Tibial nerve (tissue), 4 donors: ENCODE measurements around the gene HECTD1. TPM values are rescaled to one million over a fixed set of nuclear protein-coding genes. Genes with fewer than 3 reads are reported as not detected.
"Not testable (repeated sequence)": the region's sequence is repeated elsewhere in the genome, so short reads cannot be mapped to it uniquely, and the experiment has no call there.

Source experiments
- DNase-seq, 2 donors: peaks; one replicate each; pipeline ENCODE4 v3.0.0-alpha.2; 2019; ENCODE audit warnings: low spot score in 2 of 2
- H3K27ac ChIP-seq, 4 donors: fragments of 200-600 bp; sonication (generic) in 3 of 4; one replicate each; pipeline ENCODE4 v1.5.1; 2017 to 2019; ENCODE audit warnings: mild to moderate bottlenecking in 1 of 4
- H3K27me3 ChIP-seq, 2 donors: fragments of 200-600 bp; sonication (generic) in 1 of 2; one replicate each; pipeline versions ENCODE4 v1.5.1 to v1.6.0; 2017 to 2019
- H3K36me3 ChIP-seq, 3 donors: fragments of 200-600 bp; sonication (generic); one replicate each; pipeline ENCODE4 v1.5.1; 2018 to 2019
- H3K4me1 ChIP-seq, 4 donors: fragments of 200-600 bp; sonication (generic) in 3 of 4; one replicate each; pipeline ENCODE4 v1.5.1; 2017 to 2019
- H3K4me3 ChIP-seq, 4 donors: fragments of 200-600 bp; sonication (generic) in 3 of 4; one replicate each; pipeline ENCODE4 v1.5.1; 2017 to 2019; ENCODE audit warnings: mild to moderate bottlenecking in 1 of 4, moderate library complexity in 1 of 4
- H3K9me3 ChIP-seq, 4 donors: fragments of 200-600 bp; sonication (generic) in 3 of 4; one replicate each; pipeline ENCODE4 v1.5.1; 2017 to 2019
- EP300 ChIP-seq, 2 donors: sonication (generic); formaldehyde crosslinking; IDR thresholded peaks; one replicate each; pipeline ENCODE4 v1.6.1; 2017; ENCODE audit warnings: antibody characterized with exemption in 2 of 2, mild to moderate bottlenecking in 1 of 2
- POLR2A ChIP-seq, 2 donors: fragments of 450-650 bp; IDR thresholded peaks; one replicate each; pipeline ENCODE4 v1.6.1; 2017; ENCODE audit warnings: antibody characterized with exemption in 2 of 2, mild to moderate bottlenecking in 2 of 2, moderate library complexity in 2 of 2
- WGBS, 2 donors: methylation state at CpG; one replicate each; pipeline ENCODE4 v1.1.5; 2018; 5-methylcytosine and 5-hydroxymethylcytosine counted together
- total RNA-seq, 4 donors: library from RNA; depleted of rRNA; stranded (reverse); fragments of >200 nt; gene quantifications; one replicate each; pipeline ENCODE4 v1.1.0, GENCODE V29; 2016
- TF ChIP-seq, protein P1 (sequence below), 5 experiments: fragments of 200-600 bp in 3 of 5; fragments of 450-650 bp in 2 of 5; sonication (generic) in 3 of 5; IDR thresholded peaks; one replicate each; pipeline ENCODE4 v1.5.1; 2016 to 2019; ENCODE audit warnings: antibody characterized with exemption in 5 of 5, mild to moderate bottlenecking in 3 of 5, moderate library complexity in 2 of 5

The HECTD1 gene
- total RNA-seq, 4 donors from 2014 or later, result 183 to 225 (median 207) TPM

DNA sequence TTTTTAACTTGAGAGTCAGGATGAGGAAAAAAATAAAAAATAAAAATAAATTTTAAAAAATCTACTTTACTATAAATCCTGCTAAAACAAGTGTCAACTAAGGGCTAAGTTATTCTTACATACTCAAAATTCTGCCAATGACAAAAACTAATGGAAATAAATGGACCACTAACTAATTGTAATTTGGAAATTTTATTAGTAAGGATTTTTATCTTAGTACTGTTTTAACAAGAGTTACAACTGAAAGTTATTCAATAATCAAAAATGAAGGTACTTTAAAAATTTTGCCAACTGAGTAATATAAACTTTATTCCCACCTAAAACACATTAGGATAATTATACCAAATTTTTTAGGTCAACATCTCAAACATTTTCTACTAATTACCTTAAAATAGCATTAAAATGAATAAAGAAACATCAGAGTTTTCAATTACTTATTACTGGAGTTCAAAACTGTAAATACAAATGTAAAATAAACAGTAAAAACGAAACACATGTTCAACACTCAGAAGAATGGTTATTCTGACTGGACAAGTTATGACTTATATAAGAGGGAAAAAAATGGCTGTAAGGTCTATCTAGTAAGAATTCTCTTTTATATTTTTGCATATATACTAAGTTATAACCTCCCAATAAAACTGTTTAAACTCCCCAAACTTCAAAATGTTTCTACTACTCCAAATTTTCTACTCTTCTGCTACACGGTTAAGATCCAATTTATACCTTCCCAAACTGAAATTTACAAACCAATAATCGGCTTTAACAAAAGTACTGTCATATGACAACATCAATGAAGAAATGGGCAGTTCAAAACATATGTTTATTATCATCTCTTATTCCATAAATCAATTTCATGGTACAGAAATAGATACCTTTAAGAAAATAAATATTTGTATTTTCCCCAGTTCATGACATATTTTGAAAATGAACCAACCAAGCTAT is 2.7 kb downstream of the HECTD1 start:
- TF ChIP-seq, protein P1, sequence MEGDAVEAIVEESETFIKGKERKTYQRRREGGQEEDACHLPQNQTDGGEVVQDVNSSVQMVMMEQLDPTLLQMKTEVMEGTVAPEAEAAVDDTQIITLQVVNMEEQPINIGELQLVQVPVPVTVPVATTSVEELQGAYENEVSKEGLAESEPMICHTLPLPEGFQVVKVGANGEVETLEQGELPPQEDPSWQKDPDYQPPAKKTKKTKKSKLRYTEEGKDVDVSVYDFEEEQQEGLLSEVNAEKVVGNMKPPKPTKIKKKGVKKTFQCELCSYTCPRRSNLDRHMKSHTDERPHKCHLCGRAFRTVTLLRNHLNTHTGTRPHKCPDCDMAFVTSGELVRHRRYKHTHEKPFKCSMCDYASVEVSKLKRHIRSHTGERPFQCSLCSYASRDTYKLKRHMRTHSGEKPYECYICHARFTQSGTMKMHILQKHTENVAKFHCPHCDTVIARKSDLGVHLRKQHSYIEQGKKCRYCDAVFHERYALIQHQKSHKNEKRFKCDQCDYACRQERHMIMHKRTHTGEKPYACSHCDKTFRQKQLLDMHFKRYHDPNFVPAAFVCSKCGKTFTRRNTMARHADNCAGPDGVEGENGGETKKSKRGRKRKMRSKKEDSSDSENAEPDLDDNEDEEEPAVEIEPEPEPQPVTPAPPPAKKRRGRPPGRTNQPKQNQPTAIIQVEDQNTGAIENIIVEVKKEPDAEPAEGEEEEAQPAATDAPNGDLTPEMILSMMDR (IDR thresholded peaks at IDR 0.05), result no peak
- TF ChIP-seq POLR2A (IDR thresholded peaks at IDR 0.05) (no peak), EP300 (IDR thresholded peaks at IDR 0.05) (no peak)
- no peak for DNase-seq
- H3K27ac ChIP-seq, result peak overlapping the region in 3 of 4 donors; percentile 0 to 98 (median 98)
- 23% methylated on average over 3 of the region's 3 CpGs for WGBS, 2 donors
- H3K36me3 ChIP-seq, result peaks cover 0 to 34% (median 0%) of the 10 kb centered on the region in 3 donors
- peak overlapping the region; percentile 74 to 100 (median 86) for H3K4me3 ChIP-seq
- H3K4me1 ChIP-seq, result peaks cover 0 to 47% (median 16%) of the 10 kb centered on the region in 4 donors
- H3K27me3 ChIP-seq, result no peaks in the 10 kb centered on the region
- H3K9me3 ChIP-seq, result no peaks in the 10 kb centered on the region

DNA sequence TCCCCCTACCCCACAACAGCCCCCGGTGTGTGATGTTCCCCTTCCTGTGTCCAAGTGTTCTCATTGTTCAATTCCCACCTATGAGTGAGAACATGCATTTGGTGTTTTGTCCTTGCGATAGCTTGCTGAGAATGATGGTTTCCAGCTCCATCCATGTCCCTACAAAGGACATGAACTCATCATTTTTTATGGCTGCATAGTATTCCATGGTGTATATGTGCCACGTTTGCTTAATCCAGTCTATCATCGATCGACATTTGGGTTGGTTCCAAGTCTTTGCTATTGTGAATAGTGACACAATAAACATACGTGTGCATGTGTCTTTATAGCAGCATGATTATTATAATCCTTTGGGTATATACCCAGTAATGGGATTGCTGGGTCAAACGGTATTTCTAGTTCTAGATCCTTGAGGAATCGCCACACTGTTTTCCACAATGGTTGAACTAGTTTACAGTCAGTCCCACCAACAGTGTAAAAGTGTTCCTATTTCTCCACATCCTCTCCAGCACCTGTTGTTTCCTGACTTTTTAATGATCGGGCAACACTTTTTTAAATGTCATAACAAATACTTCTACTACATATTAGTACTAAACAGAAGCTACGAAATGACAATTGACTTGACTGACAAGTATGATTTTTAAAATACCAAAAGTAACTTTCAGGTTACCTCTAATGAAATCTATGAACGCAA is 3.5 kb downstream of the HECTD1 start:
- H3K36me3 ChIP-seq, result peaks cover 0 to 34% (median 0%) of the 10 kb centered on the region in 3 donors
- not testable (repeated sequence) for DNase-seq, H3K4me3 ChIP-seq, H3K9me3 ChIP-seq, H3K27ac ChIP-seq, H3K27me3 ChIP-seq
- H3K4me1 ChIP-seq, result peaks cover 0 to 51% (median 16%) of the 10 kb centered on the region in 4 donors
- WGBS, 2 donors, result 92 to 95% methylated on average over 11 of the region's 11 CpGs

DNA sequence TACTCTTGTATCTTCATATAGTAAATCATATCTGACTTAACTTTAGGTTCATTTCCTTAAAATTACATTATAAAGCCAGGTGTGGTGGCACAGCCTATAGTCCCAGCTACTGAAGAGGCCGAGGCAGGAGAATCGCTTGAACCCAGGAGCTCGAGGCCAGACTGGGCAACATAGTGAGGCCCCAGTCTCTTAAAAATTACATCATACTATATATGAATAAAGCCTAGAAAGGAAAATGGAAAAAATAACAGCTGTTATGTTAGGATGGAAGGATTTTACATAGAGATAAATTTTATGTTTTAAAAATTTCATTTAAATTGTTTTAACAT is 4.2 kb downstream of the HECTD1 start:
- Histone ChIP-seq H3K4me3 (no peak overlapping the region), H3K4me1 (peaks cover 0 to 49% (median 13%) of the 10 kb centered on the region in 4 donors), H3K27me3 (no peaks in the 10 kb centered on the region), H3K36me3 (peaks cover 0 to 34% (median 0%) of the 10 kb centered on the region in 3 donors), H3K27ac (no peak overlapping the region), H3K9me3 (no peaks in the 10 kb centered on the region)
- WGBS, 2 donors, result 96 to 97% methylated on average over 3 of the region's 3 CpGs
- no peak for DNase-seq
- TF ChIP-seq POLR2A (IDR thresholded peaks at IDR 0.05), result no peak
- no peak for TF ChIP-seq EP300 (IDR thresholded peaks at IDR 0.05)
- TF ChIP-seq, protein P1 (IDR thresholded peaks at IDR 0.05), result no peak

DNA sequence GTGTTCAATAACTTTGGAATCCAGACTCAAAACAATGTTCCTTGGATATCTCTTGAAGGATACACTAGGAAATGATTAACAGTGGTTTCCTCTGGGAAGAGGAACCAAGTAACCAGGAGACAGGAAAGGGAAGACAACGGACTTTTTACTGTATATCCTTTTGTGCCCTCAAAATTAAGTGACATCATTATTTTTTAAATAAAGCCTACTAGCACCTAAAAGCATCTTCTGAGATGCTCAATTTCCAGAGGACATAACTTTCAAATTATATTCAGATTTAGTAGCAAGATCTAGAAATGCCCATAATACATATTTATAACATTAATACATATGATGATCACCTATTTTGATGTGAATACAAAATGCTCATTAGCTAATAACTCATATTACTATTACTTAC is 6.5 kb downstream of the HECTD1 start:
- Histone ChIP-seq H3K4me3 (no peak overlapping the region), H3K36me3 (peaks cover 0 to 34% (median 0%) of the 10 kb centered on the region in 3 donors), H3K9me3 (no peaks in the 10 kb centered on the region), H3K27me3 (no peaks in the 10 kb centered on the region), H3K27ac (no peak overlapping the region), H3K4me1 (peaks cover 0 to 68% (median 15%) of the 10 kb centered on the region in 4 donors)
- no peak for DNase-seq
- 69 to 78% methylated on average over 1 of the region's 1 CpG for WGBS, 2 donors
- TF ChIP-seq EP300 (IDR thresholded peaks at IDR 0.05), result no peak
- TF ChIP-seq POLR2A (IDR thresholded peaks at IDR 0.05), result no peak
- TF ChIP-seq, protein P1 (IDR thresholded peaks at IDR 0.05), result no peak

DNA sequence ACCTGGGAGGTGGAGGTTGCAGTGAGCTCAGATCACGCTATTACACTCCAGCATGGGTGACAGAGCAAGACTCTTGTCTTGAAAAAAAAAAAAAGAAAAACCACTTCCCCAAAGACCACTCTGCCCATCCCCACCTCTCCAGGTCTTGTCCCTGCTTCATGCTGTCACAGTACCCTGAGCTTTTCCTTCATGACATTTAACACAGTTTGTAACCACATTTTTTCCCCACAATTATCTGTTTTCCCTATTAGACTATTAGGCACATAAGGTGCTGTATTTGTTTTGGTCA is 6.9 kb downstream of the HECTD1 start:
- DNase-seq, result no peak
- Histone ChIP-seq H3K4me1 (peaks cover 0 to 68% (median 11%) of the 10 kb centered on the region in 4 donors), H3K36me3 (peaks cover 0 to 34% (median 0%) of the 10 kb centered on the region in 3 donors), H3K27me3 (no peaks in the 10 kb centered on the region), H3K9me3 (no peaks in the 10 kb centered on the region), H3K27ac (no peak overlapping the region), H3K4me3 (no peak overlapping the region)
- 88 to 91% methylated on average over 1 of the region's 1 CpG for WGBS, 2 donors
- no peak for TF ChIP-seq POLR2A (IDR thresholded peaks at IDR 0.05)

DNA sequence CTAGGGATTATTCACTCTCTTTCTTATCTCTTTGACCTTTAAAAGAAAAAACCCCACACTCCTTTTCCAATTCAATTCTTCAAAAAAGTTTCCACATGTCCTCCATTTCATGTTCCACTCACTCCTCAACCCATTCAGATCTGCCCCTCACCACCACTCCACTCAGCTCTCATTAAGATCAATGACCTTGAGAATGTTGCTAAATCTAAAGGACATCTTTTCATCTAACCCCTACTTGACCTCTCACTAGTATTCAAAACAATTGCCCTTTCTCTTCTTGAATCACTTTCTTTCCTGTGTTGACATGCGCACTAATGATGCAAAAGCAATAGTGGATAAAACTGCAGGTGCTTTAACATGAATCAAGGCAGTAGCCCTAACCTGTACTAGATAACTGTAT is 9.9 kb downstream of the HECTD1 start:
- Histone ChIP-seq H3K27ac (peak overlapping the region in 1 of 4 donors; percentile 8), H3K4me1 (peaks cover 0 to 69% (median 7%) of the 10 kb centered on the region in 4 donors), H3K27me3 (no peaks in the 10 kb centered on the region), H3K4me3 (no peak overlapping the region), H3K36me3 (peaks cover 0 to 27% (median 0%) of the 10 kb centered on the region in 3 donors), H3K9me3 (no peaks in the 10 kb centered on the region)
- TF ChIP-seq EP300 (IDR thresholded peaks at IDR 0.05) (no peak), POLR2A (IDR thresholded peaks at IDR 0.05) (no peak)
- TF ChIP-seq, protein P1 (IDR thresholded peaks at IDR 0.05), result no peak
- 73 to 84% methylated on average over 1 of the region's 1 CpG for WGBS, 2 donors
- no peak for DNase-seq
